Mesothelial cell of epicardium (in vitro differentiated cells): Measurements from ENCODE around the gene NOTCH2. TPM values are rescaled to one million over a fixed set of nuclear protein-coding genes. Genes with fewer than 3 reads are reported as not detected.

Experiments used
- DNase-seq, 2 experiments: peaks; one replicate each; pipeline ENCODE4 v3.0.0; 2021; ENCODE audit warnings: low spot score in 2 of 2; ENCODE audit not compliant: unreplicated experiment in 2 of 2
- H3K27ac Mint-ChIP-seq: 2 replicates; pipeline ENCODE4 v1.8.0; 2021; ENCODE audit warnings: mixed read lengths
- H3K27me3 Mint-ChIP-seq: 2 replicates; pipeline ENCODE4 v1.8.0; 2021; ENCODE audit warnings: low read depth, mixed read lengths
- H3K36me3 Mint-ChIP-seq: 2 replicates; pipeline ENCODE4 v1.8.0; 2021; ENCODE audit warnings: mixed read lengths
- H3K4me1 Mint-ChIP-seq: 2 replicates; pipeline ENCODE4 v1.8.0; 2021; ENCODE audit warnings: mixed read lengths
- H3K4me3 Mint-ChIP-seq: 2 replicates; pipeline ENCODE4 v1.8.0; 2021; ENCODE audit warnings: mild to moderate bottlenecking, moderate library complexity, mixed read lengths
- H3K9me3 Mint-ChIP-seq: 2 replicates; pipeline ENCODE4 v1.8.0; 2021; ENCODE audit warnings: mixed read lengths
- CTCF ChIP-seq: fragments of 200-600 bp; sonication (generic); IDR thresholded peaks from one replicate; pipeline ENCODE4 v1.5.0; 2021; ENCODE audit warnings: antibody characterized with exemption; ENCODE audit not compliant: unreplicated experiment
- total RNA-seq: library from RNA; stranded (reverse); gene quantifications from 3 replicates; pipeline ENCODE4 v1.2.1, GENCODE V29; 2021

NOTCH2 gene
- total RNA-seq, 1 donor from 2014 or later, result 292 TPM

- Mint-ChIP-seq H3K9me3 (peaks cover 8% of the 10 kb centered on the region), H3K27ac (no peak within 1 kb of the TSS), H3K4me1 (no peaks in the 10 kb centered on the region), H3K27me3 (peaks cover 10% of the 10 kb centered on the region), H3K4me3 (no peak within 1 kb of the TSS), H3K36me3 (no peaks in the 10 kb centered on the region)
- TF ChIP-seq CTCF, result no peak
- no peak for DNase-seq
These were observed 173.2 kb downstream of the NOTCH2 start, which contains the start of gene ADAM30 for GRCh38 chr1:119896303-119896702. ADAM30 (minus strand) TSS chr1:119896515; CDS start chr1:119896336, 179 bp downstream.

GRCh38 chr1:119895102-119895501 lies 174.4 kb downstream of the NOTCH2 start:
- no peak overlapping the region for H3K4me3 Mint-ChIP-seq
- TF ChIP-seq CTCF, result no peak
- H3K27ac Mint-ChIP-seq, result no peak overlapping the region

GRCh38 chr1:119893827-119894700 lies 175.4 kb downstream of the NOTCH2 start:
- Mint-ChIP-seq H3K27ac (no peak overlapping the region), H3K4me3 (no peak overlapping the region), H3K9me3 (peaks cover 17% of the 10 kb centered on the region), H3K27me3 (peaks cover 11% of the 10 kb centered on the region), H3K36me3 (peaks cover 4% of the 10 kb centered on the region), H3K4me1 (no peaks in the 10 kb centered on the region)
- no peak for DNase-seq
- TF ChIP-seq CTCF, result no peak

More at GRCh38 chr1:119895102-119895501, 174.4 kb downstream of the NOTCH2 start:
- peaks cover under 1% of the 10 kb centered on the region for H3K36me3 Mint-ChIP-seq
- H3K9me3 Mint-ChIP-seq, result peaks cover 10% of the 10 kb centered on the region
- H3K27me3 Mint-ChIP-seq, result peaks cover 11% of the 10 kb centered on the region
- no peak for DNase-seq
- H3K4me1 Mint-ChIP-seq, result no peaks in the 10 kb centered on the region

- no peak for DNase-seq
- Mint-ChIP-seq H3K36me3 (peaks cover 12% of the 10 kb centered on the region), H3K9me3 (peaks cover 24% of the 10 kb centered on the region), H3K27me3 (peaks cover 14% of the 10 kb centered on the region), H3K4me1 (no peaks in the 10 kb centered on the region), H3K27ac (no peak overlapping the region), H3K4me3 (no peak overlapping the region)
- TF ChIP-seq CTCF, result no peak
These were observed 176.1 kb downstream of the NOTCH2 start for GRCh38 chr1:119893238-119893791.

- TF ChIP-seq CTCF, result no peak
- Mint-ChIP-seq H3K9me3 (peaks cover 34% of the 10 kb centered on the region), H3K4me3 (no peak overlapping the region), H3K36me3 (peaks cover 20% of the 10 kb centered on the region), H3K27me3 (peaks cover 12% of the 10 kb centered on the region), H3K27ac (no peak overlapping the region), H3K4me1 (no peaks in the 10 kb centered on the region)
- no peak for DNase-seq
These were observed 178.1 kb downstream of the NOTCH2 start for GRCh38 chr1:119891386-119891785.
